HEK293 (cell line): ENCODE measurements around the gene C22orf15.

Source experiments
- CTCF ChIA-PET: fragments of 350-600 bp; formaldehyde crosslinking; extraction: SDS; loops from one replicate; lab custom pipeline; 2021; ENCODE audit warnings: antibody characterized with exemption; lab: Yijun Ruan, JAX
- POLR2A ChIA-PET: fragments of 300-600 bp; formaldehyde crosslinking; extraction: SDS; loops from one replicate; lab custom pipeline; 2020; ENCODE audit warnings: antibody characterized with exemption, inconsistent platforms; lab: Yijun Ruan, JAX
- H3K27ac ChIP-seq: fragments of 200-500 bp; sonication (Bioruptor generic); 2 replicates; pipeline ENCODE4 v1.5.1; 2014; ENCODE audit warnings: low read depth, low read length, control low read depth, inconsistent platforms; ENCODE audit errors: extremely low read depth
- H3K36me3 ChIP-seq, 2 experiments: fragments of 200-500 bp in 1 of 2; sonication (Bioruptor generic) in 1 of 2; 1 replicate in 1 of 2; 2 replicates in 1 of 2; pipeline ENCODE4 v1.5.1; 2014 to 2017; ENCODE audit warnings: inconsistent platforms in 2 of 2, low read length in 2 of 2; ENCODE audit not compliant: control insufficient read depth in 2 of 2, insufficient read depth in 1 of 2
- H3K4me1 ChIP-seq: fragments of 200-500 bp; sonication (Bioruptor generic); 2 replicates; pipeline ENCODE4 v1.5.1; 2014; ENCODE audit warnings: mild to moderate bottlenecking, low read length, inconsistent platforms; ENCODE audit not compliant: control insufficient read depth, insufficient read depth
- H3K4me3 ChIP-seq: 2 replicates; pipeline ENCODE4 v1.5.1; 2011; ENCODE audit warnings: low read depth, mild to moderate bottlenecking, control low read depth, low read length, moderate library complexity
- H3K9me3 ChIP-seq: fragments of 200-500 bp; sonication (Bioruptor generic); 2 replicates; pipeline ENCODE4 v1.5.1; 2014; ENCODE audit warnings: low read depth, low read length, inconsistent platforms; ENCODE audit not compliant: control insufficient read depth, insufficient read depth
- BCL11A ChIP-seq: fragments of 450-650 bp; formaldehyde crosslinking; IDR thresholded peaks from 2 replicates; pipeline ENCODE4 v1.5.1; 2016; ENCODE audit warnings: low read depth, missing biosample characterization, missing genetic modification characterization
- EGR2 ChIP-seq: fragments of 450-650 bp; formaldehyde crosslinking; IDR thresholded peaks from 2 replicates; pipeline ENCODE4 v1.5.1; 2016; ENCODE audit warnings: low read depth, missing biosample characterization, missing genetic modification characterization
- GFI1B ChIP-seq: fragments of 450-650 bp; formaldehyde crosslinking; IDR thresholded peaks from 2 replicates; pipeline ENCODE4 v1.5.1; 2016; ENCODE audit warnings: missing biosample characterization, missing genetic modification characterization
- HOXC10 ChIP-seq: sonication (generic); formaldehyde crosslinking; IDR thresholded peaks from 2 replicates; pipeline ENCODE4 v1.8.1; 2023; ENCODE audit warnings: mild to moderate bottlenecking, missing genetic modification reagents
- KLF1 ChIP-seq: fragments of 450-650 bp; formaldehyde crosslinking; IDR thresholded peaks from 2 replicates; pipeline ENCODE4 v1.5.1; 2016; ENCODE audit warnings: missing biosample characterization, missing genetic modification characterization
- KLF8 ChIP-seq: fragments of 450-650 bp; formaldehyde crosslinking; IDR thresholded peaks from 2 replicates; pipeline ENCODE4 v1.5.1; 2016; ENCODE audit warnings: missing biosample characterization, missing genetic modification characterization
- OSR2 ChIP-seq: fragments of 450-650 bp; formaldehyde crosslinking; IDR thresholded peaks from 2 replicates; pipeline ENCODE4 v1.5.1; 2016; ENCODE audit warnings: missing biosample characterization, missing genetic modification characterization
- PRDM1 ChIP-seq: fragments of 450-650 bp; formaldehyde crosslinking; IDR thresholded peaks from 2 replicates; pipeline ENCODE4; 2016; ENCODE audit warnings: missing biosample characterization, missing genetic modification characterization
- SP3 ChIP-seq: fragments of 450-650 bp; formaldehyde crosslinking; IDR thresholded peaks from 2 replicates; pipeline ENCODE4 v1.5.1; 2016; ENCODE audit warnings: missing biosample characterization, missing genetic modification characterization
- ZBTB48 ChIP-seq: fragments of 450-650 bp; formaldehyde crosslinking; IDR thresholded peaks from 2 replicates; pipeline ENCODE4 v1.5.1; 2016; ENCODE audit warnings: missing biosample characterization, missing genetic modification characterization
- ZNF10 ChIP-seq: fragments of 450-650 bp; formaldehyde crosslinking; IDR thresholded peaks from 2 replicates; pipeline ENCODE4 v1.5.1; 2017; ENCODE audit warnings: missing biosample characterization, missing genetic modification characterization
- ZNF157 ChIP-seq: fragments of 450-650 bp; formaldehyde crosslinking; IDR thresholded peaks from 2 replicates; pipeline ENCODE4 v1.5.1; 2016; ENCODE audit warnings: missing biosample characterization, missing genetic modification characterization
- ZNF19 ChIP-seq: fragments of 450-650 bp; formaldehyde crosslinking; IDR thresholded peaks from 2 replicates; pipeline ENCODE4; 2016; ENCODE audit warnings: missing biosample characterization, missing genetic modification characterization, low read depth
- ZNF214 ChIP-seq: fragments of 450-650 bp; formaldehyde crosslinking; IDR thresholded peaks from 2 replicates; pipeline ENCODE4 v1.5.1; 2017; ENCODE audit warnings: missing biosample characterization, mild to moderate bottlenecking, missing genetic modification characterization, borderline replicate concordance
- ZNF311 ChIP-seq: fragments of 450-650 bp; formaldehyde crosslinking; IDR thresholded peaks from 2 replicates; pipeline ENCODE4 v1.5.1; 2017; ENCODE audit warnings: missing biosample characterization, missing genetic modification characterization, borderline replicate concordance
- ZNF324 ChIP-seq: fragments of 450-650 bp; formaldehyde crosslinking; IDR thresholded peaks from 2 replicates; pipeline ENCODE4 v1.5.1; 2016; ENCODE audit warnings: missing biosample characterization, missing genetic modification characterization
- ZNF335 ChIP-seq: fragments of 450-650 bp; formaldehyde crosslinking; conservative IDR thresholded peaks from 2 replicates; pipeline ENCODE4 v1.5.1; 2016; ENCODE audit warnings: missing biosample characterization, missing genetic modification characterization
- ZNF354C ChIP-seq: fragments of 450-650 bp; formaldehyde crosslinking; IDR thresholded peaks from 2 replicates; pipeline ENCODE4 v1.5.1; 2016; ENCODE audit warnings: missing biosample characterization, missing genetic modification characterization, low read depth, borderline replicate concordance
- ZNF37A ChIP-seq: fragments of 450-650 bp; IDR thresholded peaks from 2 replicates; pipeline ENCODE4 v1.5.1; 2018; ENCODE audit warnings: missing biosample characterization, missing genetic modification characterization
- ZNF530 ChIP-seq: fragments of 450-650 bp; formaldehyde crosslinking; IDR thresholded peaks from 2 replicates; pipeline ENCODE4 v1.5.1; 2016; ENCODE audit warnings: low read depth, missing biosample characterization, missing genetic modification characterization
- ZNF585B ChIP-seq: fragments of 450-650 bp; formaldehyde crosslinking; IDR thresholded peaks from 2 replicates; pipeline ENCODE4 v1.5.1; 2016; ENCODE audit warnings: missing biosample characterization, missing genetic modification characterization
- ZNF596 ChIP-seq: fragments of 450-650 bp; IDR thresholded peaks from 2 replicates; pipeline ENCODE4 v1.5.0; 2018; ENCODE audit warnings: missing biosample characterization, mild to moderate bottlenecking, missing genetic modification characterization, moderate library complexity
- ZNF624 ChIP-seq: fragments of 450-650 bp; formaldehyde crosslinking; IDR thresholded peaks from 2 replicates; pipeline ENCODE4 v1.5.1; 2017; ENCODE audit warnings: missing biosample characterization, missing genetic modification characterization
- ZNF707 ChIP-seq: fragments of 450-650 bp; formaldehyde crosslinking; IDR thresholded peaks from 2 replicates; pipeline ENCODE4 v1.5.1; 2016; ENCODE audit warnings: missing biosample characterization, missing genetic modification characterization
- ZNF747 ChIP-seq: fragments of 450-650 bp; formaldehyde crosslinking; IDR thresholded peaks from 2 replicates; pipeline ENCODE4 v1.5.1; 2016; ENCODE audit warnings: missing biosample characterization, missing genetic modification characterization
- TF ChIP-seq, protein P1 (sequence below): fragments of 450-650 bp; formaldehyde crosslinking; IDR thresholded peaks from 2 replicates; pipeline ENCODE4 v1.5.1; 2016; ENCODE audit warnings: missing biosample characterization, missing genetic modification characterization
- TF ChIP-seq, protein P2 (sequence below): fragments of 450-650 bp; formaldehyde crosslinking; IDR thresholded peaks from 2 replicates; pipeline ENCODE4 v1.5.1; 2016; ENCODE audit warnings: missing biosample characterization, missing genetic modification characterization
- TF ChIP-seq, protein P3 (sequence below): fragments of 450-650 bp; formaldehyde crosslinking; IDR thresholded peaks from 2 replicates; pipeline ENCODE4 v1.5.1; 2016; ENCODE audit warnings: missing biosample characterization, missing genetic modification characterization

C22orf15 gene

DNA sequence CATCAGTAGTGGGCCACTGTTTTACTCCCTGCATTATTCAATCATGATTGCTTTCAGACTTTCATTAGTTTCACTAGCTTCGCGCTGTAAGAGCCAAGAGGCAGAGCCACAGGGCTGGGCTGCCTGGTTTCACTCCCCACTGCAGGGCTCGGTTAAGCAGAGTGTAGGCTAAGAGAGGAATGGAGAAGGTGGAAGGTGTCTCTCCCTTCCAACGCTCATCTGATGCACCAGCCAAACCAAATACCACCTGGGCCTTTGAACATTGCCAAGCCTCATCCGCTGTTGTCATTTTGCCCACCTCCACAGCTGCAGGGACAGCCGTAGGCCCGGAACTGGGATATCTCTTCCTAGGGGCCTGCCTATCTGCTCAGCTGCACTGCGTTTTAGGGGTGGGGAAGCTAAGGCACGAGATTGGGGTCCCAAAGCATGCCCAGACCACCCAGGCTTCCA is 23.5 kb downstream of the C22orf15 start:
- POLR2A ChIA-PET, result interaction anchor here (1.1 to 1.2 kb wide), 2 partner anchors 12 to 71 kb away, joined by 4 to 5 read pairs; partner anchors contain the start of gene SLC2A11
- H3K4me3 ChIP-seq, result peak overlapping the region; percentile 85
- CTCF ChIA-PET, result interaction anchor here (0.9 to 1.0 kb wide), 2 partner anchors 16 to 71 kb away, joined by 3 read pairs; partner anchors contain the start of gene SLC2A11
- 0 out of 2 replicates have a peak, but pooled peaks have one; percentile 10 for TF ChIP-seq ZNF335 (tag by site-specific recombination)
- TF ChIP-seq ZNF37A (tag by site-specific recombination), result no peak
- TF ChIP-seq ZNF10 (tag by site-specific recombination), result no peak
- TF ChIP-seq KLF8 (tag by site-specific recombination), result no peak
- TF ChIP-seq PRDM1 (tag by site-specific recombination), result peak; percentile 79
- no peak for TF ChIP-seq ZNF311
- TF ChIP-seq ZNF624 (tag by site-specific recombination), result no peak
- TF ChIP-seq OSR2 (tag by site-specific recombination), result 0 out of 2 replicates have a peak, but pooled peaks have one; percentile 26
- TF ChIP-seq ZBTB48, result peak; percentile 65; the same call in 1 of the 2 replicates
- TF ChIP-seq SP3 (tag by site-specific recombination), result no peak
- TF ChIP-seq ZNF747 (tag by site-specific recombination), result no peak
- peaks cover 9% of the 10 kb centered on the region for H3K4me1 ChIP-seq
- H3K27ac ChIP-seq, result peak overlapping the region; percentile 99
- H3K9me3 ChIP-seq, result no peaks in the 10 kb centered on the region
- peaks cover 4 to 9% of the 10 kb centered on the region in 2 experiments for H3K36me3 ChIP-seq

DNA sequence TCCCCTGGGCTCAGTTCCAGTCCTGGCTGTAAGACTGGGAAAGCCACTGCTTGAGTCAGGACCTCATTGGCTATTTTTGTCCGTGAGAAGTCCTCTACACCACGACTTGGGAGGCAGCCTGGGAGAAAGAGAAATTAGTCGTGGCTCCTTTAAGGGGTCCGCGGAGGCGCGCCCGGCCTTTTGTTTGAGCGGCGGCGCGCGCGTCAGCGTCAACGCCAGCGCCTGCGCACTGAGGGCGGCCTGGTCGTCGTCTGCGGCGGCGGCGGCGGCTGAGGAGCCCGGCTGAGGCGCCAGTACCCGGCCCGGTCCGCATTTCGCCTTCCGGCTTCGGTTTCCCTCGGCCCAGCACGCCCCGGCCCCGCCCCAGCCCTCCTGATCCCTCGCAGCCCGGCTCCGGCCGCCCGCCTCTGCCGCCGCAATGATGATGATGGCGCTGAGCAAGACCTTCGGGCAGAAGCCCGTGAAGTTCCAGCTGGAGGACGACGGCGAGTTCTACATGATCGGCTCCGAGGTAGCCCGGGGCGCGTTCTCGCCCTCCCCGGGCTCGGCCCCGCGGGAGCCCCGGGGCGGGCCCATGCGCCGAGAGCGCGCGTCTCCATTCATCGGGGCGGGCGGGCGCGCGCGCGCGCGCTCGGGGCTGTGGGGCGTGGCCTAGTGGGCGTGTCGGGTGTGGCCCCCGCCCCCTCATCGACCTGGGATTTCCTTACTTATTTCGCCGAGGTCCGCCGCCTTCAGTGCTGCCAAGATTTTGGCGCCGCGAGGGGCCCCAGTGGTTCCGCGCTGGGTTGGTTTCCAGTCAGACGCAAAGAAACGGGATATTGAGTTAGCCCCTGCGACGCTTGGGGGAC is 24.2 kb downstream of the C22orf15 start, which contains the start of gene SMARCB1:
Gene SMARCB1, plus strand, starts transcription at position 215 of the 848 bp plus-strand sequence. Its CDS starts 204 bp downstream, at position 419.
- peaks cover 4 to 16% of the 10 kb centered on the region in 2 experiments for H3K36me3 ChIP-seq
- ChIA-PET POLR2A (interaction anchor here (0.5 to 1.3 kb wide), 7 partner anchors 9 to 71 kb away, joined by 3 to 6 read pairs (median 4); partner anchors contain the start of gene SLC2A11), CTCF (interaction anchor here (1.7 kb wide), 1 partner anchor 18 kb away, joined by 6 read pairs; no protein-coding TSS in a partner anchor)
- peaks cover 9% of the 10 kb centered on the region for H3K4me1 ChIP-seq
- H3K9me3 ChIP-seq, result no peaks in the 10 kb centered on the region
- H3K27ac ChIP-seq, result peak within 1 kb of the TSS; percentile 99
- H3K4me3 ChIP-seq, result peak within 1 kb of the TSS; percentile 85
- TF ChIP-seq, protein P1, sequence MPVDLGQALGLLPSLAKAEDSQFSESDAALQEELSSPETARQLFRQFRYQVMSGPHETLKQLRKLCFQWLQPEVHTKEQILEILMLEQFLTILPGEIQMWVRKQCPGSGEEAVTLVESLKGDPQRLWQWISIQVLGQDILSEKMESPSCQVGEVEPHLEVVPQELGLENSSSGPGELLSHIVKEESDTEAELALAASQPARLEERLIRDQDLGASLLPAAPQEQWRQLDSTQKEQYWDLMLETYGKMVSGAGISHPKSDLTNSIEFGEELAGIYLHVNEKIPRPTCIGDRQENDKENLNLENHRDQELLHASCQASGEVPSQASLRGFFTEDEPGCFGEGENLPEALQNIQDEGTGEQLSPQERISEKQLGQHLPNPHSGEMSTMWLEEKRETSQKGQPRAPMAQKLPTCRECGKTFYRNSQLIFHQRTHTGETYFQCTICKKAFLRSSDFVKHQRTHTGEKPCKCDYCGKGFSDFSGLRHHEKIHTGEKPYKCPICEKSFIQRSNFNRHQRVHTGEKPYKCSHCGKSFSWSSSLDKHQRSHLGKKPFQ, result no peak
- TF ChIP-seq, protein P2, sequence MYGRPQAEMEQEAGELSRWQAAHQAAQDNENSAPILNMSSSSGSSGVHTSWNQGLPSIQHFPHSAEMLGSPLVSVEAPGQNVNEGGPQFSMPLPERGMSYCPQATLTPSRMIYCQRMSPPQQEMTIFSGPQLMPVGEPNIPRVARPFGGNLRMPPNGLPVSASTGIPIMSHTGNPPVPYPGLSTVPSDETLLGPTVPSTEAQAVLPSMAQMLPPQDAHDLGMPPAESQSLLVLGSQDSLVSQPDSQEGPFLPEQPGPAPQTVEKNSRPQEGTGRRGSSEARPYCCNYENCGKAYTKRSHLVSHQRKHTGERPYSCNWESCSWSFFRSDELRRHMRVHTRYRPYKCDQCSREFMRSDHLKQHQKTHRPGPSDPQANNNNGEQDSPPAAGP (tag by site-specific recombination), result peak; percentile 31; the same call in 1 of the 2 replicates
- TF ChIP-seq ZNF707 (no peak), ZNF335 (tag by site-specific recombination) (peak; percentile 64; the same call in 1 of the 2 replicates), EGR2 (tag by site-specific recombination) (peak; percentile 47), ZNF596 (tag by site-specific recombination) (no peak), ZNF19 (no peak), GFI1B (tag by site-specific recombination) (0 out of 2 replicates have a peak, but pooled peaks have one; percentile 22), ZNF354C (tag by site-specific recombination) (no peak), BCL11A (tag by site-specific recombination) (no peak), ZNF157 (tag by site-specific recombination) (no peak), ZNF324 (tag by site-specific recombination) (0 out of 2 replicates have a peak, but pooled peaks have one; percentile 44), HOXC10 (CRISPR knock-in tag) (no peak), OSR2 (tag by site-specific recombination) (no peak), ZNF214 (tag by site-specific recombination) (no peak), ZNF530 (tag by site-specific recombination) (no peak), ZNF624 (tag by site-specific recombination) (no peak), KLF1 (peak; percentile 60; the same call in 1 of the 2 replicates), ZNF585B (tag by site-specific recombination) (no peak)
- TF ChIP-seq, protein P3, sequence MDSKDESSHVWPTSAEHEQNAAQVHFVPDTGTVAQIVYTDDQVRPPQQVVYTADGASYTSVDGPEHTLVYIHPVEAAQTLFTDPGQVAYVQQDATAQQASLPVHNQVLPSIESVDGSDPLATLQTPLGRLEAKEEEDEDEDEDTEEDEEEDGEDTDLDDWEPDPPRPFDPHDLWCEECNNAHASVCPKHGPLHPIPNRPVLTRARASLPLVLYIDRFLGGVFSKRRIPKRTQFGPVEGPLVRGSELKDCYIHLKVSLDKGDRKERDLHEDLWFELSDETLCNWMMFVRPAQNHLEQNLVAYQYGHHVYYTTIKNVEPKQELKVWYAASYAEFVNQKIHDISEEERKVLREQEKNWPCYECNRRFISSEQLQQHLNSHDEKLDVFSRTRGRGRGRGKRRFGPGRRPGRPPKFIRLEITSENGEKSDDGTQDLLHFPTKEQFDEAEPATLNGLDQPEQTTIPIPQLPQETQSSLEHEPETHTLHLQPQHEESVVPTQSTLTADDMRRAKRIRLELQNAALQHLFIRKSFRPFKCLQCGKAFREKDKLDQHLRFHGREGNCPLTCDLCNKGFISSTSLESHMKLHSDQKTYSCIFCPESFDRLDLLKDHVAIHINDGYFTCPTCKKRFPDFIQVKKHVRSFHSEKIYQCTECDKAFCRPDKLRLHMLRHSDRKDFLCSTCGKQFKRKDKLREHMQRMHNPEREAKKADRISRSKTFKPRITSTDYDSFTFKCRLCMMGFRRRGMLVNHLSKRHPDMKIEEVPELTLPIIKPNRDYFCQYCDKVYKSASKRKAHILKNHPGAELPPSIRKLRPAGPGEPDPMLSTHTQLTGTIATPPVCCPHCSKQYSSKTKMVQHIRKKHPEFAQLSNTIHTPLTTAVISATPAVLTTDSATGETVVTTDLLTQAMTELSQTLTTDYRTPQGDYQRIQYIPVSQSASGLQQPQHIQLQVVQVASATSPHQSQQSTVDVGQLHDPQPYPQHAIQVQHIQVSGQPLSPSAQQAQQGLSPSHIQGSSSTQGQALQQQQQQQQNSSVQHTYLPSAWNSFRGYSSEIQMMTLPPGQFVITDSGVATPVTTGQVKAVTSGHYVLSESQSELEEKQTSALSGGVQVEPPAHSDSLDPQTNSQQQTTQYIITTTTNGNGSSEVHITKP (tag by site-specific recombination), result peak; percentile 99
